Smooth muscle cell (in vitro differentiated cells): ENCODE results near the gene DIO2. TPM values are rescaled to one million over a fixed set of nuclear protein-coding genes. Genes with fewer than 3 reads are reported as not detected.

ENCODE experiments used
- DNase-seq: peaks from one replicate; lab custom pipeline; 2025; ENCODE audit not compliant: unreplicated experiment; lab: John Stamatoyannopoulos, UW
- H2AFZ ChIP-seq: fragments of 200-600 bp; sonication (generic); 2 replicates; pipeline ENCODE4 v1.6.0; 2016; ENCODE audit warnings: antibody characterized with exemption, low read depth, mild to moderate bottlenecking
- H3F3A ChIP-seq: fragments of 200-600 bp; sonication (generic); 2 replicates; pipeline ENCODE4 v1.6.0; 2017; ENCODE audit warnings: antibody characterized with exemption, low read depth
- H3K27ac ChIP-seq: fragments of 200-600 bp; sonication (generic); 2 replicates; pipeline ENCODE4 v1.5.1; 2016; ENCODE audit warnings: low read depth, mild to moderate bottlenecking
- H3K27me3 ChIP-seq: fragments of 200-600 bp; sonication (generic); 2 replicates; pipeline ENCODE4 v1.6.1; 2016; ENCODE audit warnings: low read depth, mild to moderate bottlenecking
- H3K36me3 ChIP-seq: fragments of 200-600 bp; sonication (generic); 2 replicates; pipeline ENCODE4 v1.5.1; 2016; ENCODE audit warnings: low read depth
- H3K4me1 ChIP-seq: fragments of 200-600 bp; sonication (generic); 2 replicates; pipeline ENCODE4 v1.5.1; 2016; ENCODE audit warnings: low read depth
- H3K4me2 ChIP-seq: fragments of 200-600 bp; sonication (generic); 2 replicates; pipeline ENCODE4 v1.6.0; 2016; ENCODE audit warnings: mild to moderate bottlenecking
- H3K4me3 ChIP-seq: fragments of 200-600 bp; sonication (generic); 2 replicates; pipeline ENCODE4 v1.5.1; 2016; ENCODE audit warnings: mild to moderate bottlenecking
- H3K79me2 ChIP-seq: fragments of 200-600 bp; sonication (generic); 2 replicates; pipeline ENCODE4 v1.6.0; 2016; ENCODE audit warnings: low read depth, mild to moderate bottlenecking
- H3K9ac ChIP-seq: fragments of 200-600 bp; sonication (generic); 2 replicates; pipeline ENCODE4 v1.6.0; 2016; ENCODE audit warnings: low read depth
- H3K9me3 ChIP-seq: fragments of 200-600 bp; sonication (generic); replicated peaks from 2 replicates; pipeline ENCODE4 v1.5.1; 2016; ENCODE audit warnings: low read depth
- H4K20me1 ChIP-seq: fragments of 200-600 bp; sonication (generic); 2 replicates; pipeline ENCODE4 v1.6.0; 2016; ENCODE audit warnings: low read depth
- CTCF ChIP-seq: fragments of 200-600 bp; sonication (generic); IDR thresholded peaks from 2 replicates; pipeline ENCODE4 v1.5.1; 2017; ENCODE audit warnings: borderline replicate concordance, mild to moderate bottlenecking, antibody characterized with exemption; ENCODE audit not compliant: insufficient read depth, poor library complexity, severe bottlenecking
- WGBS: methylation state at CpG from one replicate; pipeline ENCODE4 v1.1.7; 2016; ENCODE audit warnings: low lambda C conversion rate; 5-methylcytosine and 5-hydroxymethylcytosine counted together
- polyA plus RNA-seq: library from polyadenylated mRNA; unstranded; fragments of >200 nt; fragmentation: Nextera tagmentation; extraction: Ambion mirVana; gene quantifications from 2 replicates; pipeline ENCODE4 v1.2.1, GENCODE V29; 2016
- total RNA-seq: library from RNA; depleted of rRNA; stranded (reverse); fragments of >200 nt; gene quantifications from 2 replicates; pipeline ENCODE4 v1.2.3, GENCODE V29; 2014

DIO2 gene
- total and polyA plus RNA-seq, 2 experiments from 2014 or later = 0.33 to 3.9 TPM

- TF ChIP-seq CTCF = no peak
- H3K36me3 ChIP-seq = no peaks in the 10 kb centered on the region
- whole genome bisulfite sequencing = 93% methylated on average over 6 of the region's 6 CpGs
- H2AFZ ChIP-seq = no peak overlapping the region
- H3K4me1 ChIP-seq = no peaks in the 10 kb centered on the region
- no peaks in the 10 kb centered on the region for H3K79me2 ChIP-seq
- H3K9ac ChIP-seq = no peak overlapping the region
- H3K4me2 ChIP-seq = no peak overlapping the region
- no peaks in the 10 kb centered on the region for H3K27me3 ChIP-seq
- no peak for DNase-seq
- H3K9me3 ChIP-seq = no peaks in the 10 kb centered on the region
- no peaks in the 10 kb centered on the region for H3F3A ChIP-seq
- no peak overlapping the region for H3K27ac ChIP-seq
- H3K4me3 ChIP-seq = no peak overlapping the region
- H4K20me1 ChIP-seq = no peaks in the 10 kb centered on the region
These were observed 43.4 kb downstream of the DIO2 start for GRCh38 chr14:80167793-80168448.

- Histone ChIP-seq H3K4me3 (no peak overlapping the region), H3F3A (no peaks in the 10 kb centered on the region), H3K27ac (no peak overlapping the region), H3K4me1 (no peaks in the 10 kb centered on the region), H3K9ac (no peak overlapping the region), H3K79me2 (no peaks in the 10 kb centered on the region), H3K4me2 (no peak overlapping the region), H2AFZ (no peak overlapping the region), H3K36me3 (no peaks in the 10 kb centered on the region), H3K27me3 (no peaks in the 10 kb centered on the region), H3K9me3 (no peaks in the 10 kb centered on the region), H4K20me1 (no peaks in the 10 kb centered on the region)
- no peak for TF ChIP-seq CTCF
- 81% methylated on average over 9 of the region's 9 CpGs for WGBS
- DNase-seq = no peak
These were observed 46.1 kb downstream of the DIO2 start for GRCh38 chr14:80164991-80165721.

GRCh38 chr14:80152763-80153162, 58.5 kb downstream of the DIO2 start:
- H3K4me3 ChIP-seq = no peak overlapping the region
- no peaks in the 10 kb centered on the region for H3F3A ChIP-seq
- H4K20me1 ChIP-seq = no peaks in the 10 kb centered on the region
- no peak overlapping the region for H3K9ac ChIP-seq
- no peak for DNase-seq
- WGBS = 85% methylated on average over 1 of the region's 1 CpG
- TF ChIP-seq CTCF = no peak
- H3K36me3 ChIP-seq = no peaks in the 10 kb centered on the region
- no peaks in the 10 kb centered on the region for H3K27me3 ChIP-seq
- H2AFZ ChIP-seq = no peak overlapping the region
- H3K4me1 ChIP-seq = no peaks in the 10 kb centered on the region
- no peaks in the 10 kb centered on the region for H3K9me3 ChIP-seq
- H3K4me2 ChIP-seq = no peak overlapping the region
- H3K27ac ChIP-seq = no peak overlapping the region
- no peaks in the 10 kb centered on the region for H3K79me2 ChIP-seq

GRCh38 chr14:80152166-80152565, 59.1 kb downstream of the DIO2 start:
- Histone ChIP-seq H3K9ac (no peak overlapping the region), H3F3A (no peaks in the 10 kb centered on the region), H3K4me1 (no peaks in the 10 kb centered on the region), H3K4me3 (no peak overlapping the region), H3K4me2 (no peak overlapping the region), H3K9me3 (no peaks in the 10 kb centered on the region), H3K79me2 (no peaks in the 10 kb centered on the region), H3K36me3 (no peaks in the 10 kb centered on the region), H2AFZ (no peak overlapping the region), H3K27ac (no peak overlapping the region), H3K27me3 (no peaks in the 10 kb centered on the region), H4K20me1 (no peaks in the 10 kb centered on the region)
- TF ChIP-seq CTCF = no peak
- DNase-seq = no peak
